Motor neuron (in vitro differentiated cells): ENCODE data around the gene EXT2. TPM values are rescaled to one million over a fixed set of nuclear protein-coding genes. Genes with fewer than 3 reads are reported as not detected.

ENCODE experiments used
- ATAC-seq, 8 experiments: fragments of 200-7000 bp; cut with Tn5 transposase; replicated peaks in 6 of 8; 2 replicates each; pipeline ENCODE4 v1.8.0; 2021; ENCODE audit warnings: mild to moderate bottlenecking in 8 of 8, moderate library complexity in 8 of 8
- H3K27ac ChIP-seq, 2 donors: fragments of 250-450 bp; sonication (Bioruptor Pico); 2 replicates each; pipeline ENCODE4 v1.9.0; 2021; ENCODE audit warnings: antibody characterized with exemption in 2 of 2, mild to moderate bottlenecking in 2 of 2, moderate library complexity in 1 of 2
- H3K4me1 ChIP-seq, 2 donors: fragments of 250-450 bp; sonication (Bioruptor Pico); replicated peaks in 1 of 2; 2 replicates each; pipeline ENCODE4 v1.6.1; 2021; ENCODE audit warnings: antibody characterized with exemption in 2 of 2, mild to moderate bottlenecking in 2 of 2, moderate library complexity in 1 of 2
- H3K4me3 ChIP-seq, 5 donors: fragments of 250-450 bp; sonication (Bioruptor Pico); 2 replicates each; pipeline ENCODE4 v1.9.0; 2021; ENCODE audit warnings: antibody characterized with exemption in 5 of 5, mild to moderate bottlenecking in 5 of 5, moderate library complexity in 4 of 5
- WGBS, 10 experiments: fragments of 450-650 bp; shearing (Covaris generic); methylation state at CpG; one replicate each; pipeline ENCODE4 v1.0.0; 2022; 5-methylcytosine and 5-hydroxymethylcytosine counted together
- in situ Hi-C, 9 experiments: fragments of 400-800 bp; cut with MboI; loops; one replicate each; pipeline ENCODE4 v1.15.0; 2021; ENCODE audit warnings: low sequenced_read_pairs in 9 of 9, low pct_unique_long_range_greater_than_20kb in 2 of 9; ENCODE audit not compliant: unreplicated experiment in 9 of 9
- total RNA-seq, 8 experiments: library from RNA; unstranded; fragments of 300-600 nt; gene quantifications; 2 replicates each; pipeline versions ENCODE4 v1.2.3 to v1.2.4, GENCODE V29; 2022

The EXT2 gene
- total RNA-seq, 8 experiments from 2014 or later, result 29.3 to 96.9 (median 48.8) TPM

GRCh38 chr11:44113572-44113971, 18.1 kb downstream of the EXT2 start:
- in situ Hi-C loops, result loop anchor here in 2 of 9 experiments (25.0 kb wide), 1 partner anchor 424 kb away; no protein-coding TSS in a partner anchor
- 69 to 100% (median 85%) methylated on average over 1 to 3 of the region's 3 CpGs; no CpG with 5 or more reads in 2 of the 10 experiments for WGBS, 10 experiments
- no peak for ATAC-seq
- Histone ChIP-seq H3K4me1 (no peaks in the 10 kb centered on the region), H3K27ac (no peak overlapping the region), H3K4me3 (no peak overlapping the region)

DNA sequence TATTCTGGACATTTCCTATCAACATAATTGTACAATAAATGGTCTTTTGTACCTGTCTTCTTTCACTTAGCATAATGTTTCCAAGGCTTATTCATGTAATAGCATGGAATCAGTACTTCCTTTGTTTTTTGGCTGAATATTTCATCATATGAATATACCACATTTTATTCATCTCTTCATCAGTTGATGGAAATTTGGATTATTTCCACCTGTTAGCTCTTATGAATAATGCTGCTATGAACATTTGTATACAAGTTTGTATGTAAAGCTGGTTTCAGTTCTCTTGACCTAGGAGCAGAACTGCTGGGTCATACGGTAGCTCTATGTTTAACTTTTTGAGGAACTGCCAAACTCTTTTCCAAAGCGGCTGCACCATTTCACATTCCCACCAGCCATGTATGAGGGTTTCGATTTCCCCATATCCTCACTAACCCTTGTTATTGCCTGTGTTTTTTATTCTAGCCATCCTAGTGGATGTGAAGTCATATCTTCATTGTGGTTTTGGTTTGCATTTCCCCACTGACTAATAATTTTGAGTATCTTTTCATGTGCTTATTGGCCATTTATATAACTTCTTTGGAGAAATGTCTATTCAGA, 20.9 kb downstream of the EXT2 start:
- Histone ChIP-seq H3K4me1 (no peaks in the 10 kb centered on the region), H3K27ac (no peak overlapping the region), H3K4me3 (no peak overlapping the region)
- peak in 1 of 8 experiments; percentile 65 for ATAC-seq
- in situ Hi-C loops, result loop anchor here in 2 of 9 experiments (25.0 kb wide), 1 partner anchor 421 kb away; no protein-coding TSS in a partner anchor
- WGBS, 10 experiments, result 54 to 100% (median 91%) methylated on average over 1 to 3 of the region's 3 CpGs; no CpG with 5 or more reads in 2 of the 10 experiments

DNA sequence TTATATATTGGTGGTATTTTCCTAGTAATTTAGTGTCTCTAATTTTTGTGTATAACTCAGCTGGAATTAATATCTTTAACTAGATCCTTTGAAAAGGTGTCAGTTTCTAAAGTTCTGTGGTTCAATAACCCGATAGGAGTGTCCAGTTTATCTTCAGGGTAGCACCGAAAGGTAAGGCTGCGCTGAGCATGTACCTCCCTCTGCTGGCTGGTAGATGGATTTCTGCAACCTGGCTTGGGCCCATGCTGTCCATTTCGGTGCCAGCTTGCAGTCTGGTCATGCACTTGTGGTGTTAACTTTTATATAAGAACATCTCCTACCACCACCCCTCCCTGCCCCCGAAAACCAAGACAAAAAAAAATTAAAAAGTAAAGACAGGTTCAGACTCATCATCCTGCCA, 24.7 kb downstream of the EXT2 start:
- WGBS, 10 experiments, result 64 to 94% (median 83%) methylated on average over 3 to 5 of the region's 5 CpGs; no CpG with 5 or more reads in 4 of the 10 experiments
- Histone ChIP-seq H3K4me3 (no peak overlapping the region), H3K27ac (no peak overlapping the region), H3K4me1 (no peaks in the 10 kb centered on the region)
- peak in 2 of 8 experiments; percentile 26 for ATAC-seq
- in situ Hi-C loops, result loop anchor here in 2 of 9 experiments (25.0 kb wide), 1 partner anchor 417 kb away; no protein-coding TSS in a partner anchor

GRCh38 chr11:44125598-44125997, 30.1 kb downstream of the EXT2 start:
- WGBS, 10 experiments, result 67 to 100% (median 93%) methylated on average over 1 to 4 of the region's 4 CpGs; no CpG with 5 or more reads in 1 of the 10 experiments
- Histone ChIP-seq H3K27ac (no peak overlapping the region), H3K4me3 (no peak overlapping the region), H3K4me1 (no peaks in the 10 kb centered on the region)
- no peak for ATAC-seq
- in situ Hi-C loops, result loop anchor here in 5 of 9 experiments (25.0 kb wide), 1 partner anchor 412 kb away; no protein-coding TSS in a partner anchor

DNA sequence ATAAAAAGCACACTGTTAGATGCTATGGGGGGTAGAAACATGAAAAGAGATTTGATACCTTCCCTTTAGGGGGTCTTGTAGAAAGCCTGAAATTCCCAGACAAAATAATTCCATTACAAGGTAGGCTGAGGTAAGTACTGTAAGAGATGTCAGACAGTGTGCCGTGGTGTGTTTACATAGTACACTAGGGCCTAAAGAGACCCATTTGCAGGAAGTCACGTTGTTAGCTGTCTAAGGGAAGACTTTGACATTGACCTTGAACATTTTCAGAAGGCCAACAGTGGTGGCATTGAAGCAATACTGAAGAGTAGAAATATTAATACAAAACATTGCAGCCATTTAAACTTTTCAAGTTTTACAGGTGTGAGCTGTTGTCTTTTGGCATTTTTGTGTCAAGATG, 30.8 kb downstream of the EXT2 start:
- no peak overlapping the region for H3K27ac ChIP-seq
- in situ Hi-C loops, result loop anchor here in 5 of 9 experiments (25.0 kb wide), 1 partner anchor 411 kb away; no protein-coding TSS in a partner anchor
- H3K4me3 ChIP-seq, result no peak overlapping the region
- ATAC-seq, result no peak
- 60 to 100% (median 86%) methylated on average over 1 to 2 of the region's 2 CpGs; no CpG with 5 or more reads in 3 of the 10 experiments for WGBS, 10 experiments
- H3K4me1 ChIP-seq, result no peaks in the 10 kb centered on the region

- WGBS, 10 experiments, result 80 to 100% (median 100%) methylated on average over 2 to 5 of the region's 8 CpGs; no CpG with 5 or more reads in 1 of the 10 experiments
- ATAC-seq, result no peak
- in situ Hi-C loops, result loop anchor here in 5 of 9 experiments (25.0 kb wide), 1 partner anchor 410 kb away; no protein-coding TSS in a partner anchor
- Histone ChIP-seq H3K4me1 (no peaks in the 10 kb centered on the region), H3K4me3 (no peak overlapping the region), H3K27ac (no peak overlapping the region)
These were observed 31.7 kb downstream of the EXT2 start for GRCh38 chr11:44127130-44127529.

GRCh38 chr11:44128729-44129128, 33.3 kb downstream of the EXT2 start:
- Histone ChIP-seq H3K4me3 (no peak overlapping the region), H3K27ac (no peak overlapping the region), H3K4me1 (no peaks in the 10 kb centered on the region)
- in situ Hi-C loops, result loop anchor here in 5 of 9 experiments (25.0 kb wide), 1 partner anchor 409 kb away; no protein-coding TSS in a partner anchor
- 87 to 100% (median 97%) methylated on average over 1 to 3 of the region's 3 CpGs; no CpG with 5 or more reads in 2 of the 10 experiments for WGBS, 10 experiments
- no peak for ATAC-seq

DNA sequence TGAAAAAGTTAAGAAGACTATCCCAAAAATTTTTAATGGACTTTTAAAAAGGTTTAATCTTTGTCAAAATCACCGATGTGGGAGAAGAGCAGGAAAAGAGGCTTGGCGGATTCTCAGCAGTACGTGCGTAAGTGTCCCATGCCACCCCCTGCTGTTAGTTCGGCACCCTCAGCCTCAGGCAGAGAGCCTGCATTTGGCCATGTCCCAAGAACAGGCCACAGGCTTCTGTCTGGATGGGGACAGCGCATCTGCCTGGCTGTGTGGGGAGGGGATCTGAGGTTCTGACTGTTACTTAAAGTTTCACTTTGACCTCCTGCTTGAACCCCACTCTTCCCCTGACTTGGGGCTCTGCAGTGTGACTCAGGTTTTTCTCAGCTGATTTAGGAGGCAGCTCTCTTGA, 35.3 kb downstream of the EXT2 start:
- H3K4me1 ChIP-seq, result no peaks in the 10 kb centered on the region
- in situ Hi-C loops, result loop anchor here in 5 of 9 experiments (10.0 to 25.0 kb wide), 3 partner anchors 154 to 407 kb away; no protein-coding TSS in a partner anchor
- 33 to 100% (median 86%) methylated on average over 1 to 6 of the region's 6 CpGs; no CpG with 5 or more reads in 2 of the 10 experiments for WGBS, 10 experiments
- no peak overlapping the region for H3K4me3 ChIP-seq
- H3K27ac ChIP-seq, result no peak overlapping the region
- no peak for ATAC-seq

GRCh38 chr11:44133335-44133946, 38.0 kb downstream of the EXT2 start:
- Histone ChIP-seq H3K4me1 (no peaks in the 10 kb centered on the region), H3K4me3 (no peak overlapping the region), H3K27ac (no peak overlapping the region)
- in situ Hi-C loops, result loop anchor here in 5 of 9 experiments (10.0 to 25.0 kb wide), 3 partner anchors 151 to 404 kb away; no protein-coding TSS in a partner anchor
- ATAC-seq, result peak in 4 of 8 experiments; percentile 41 to 62 (median 57)
- WGBS, 10 experiments, result 29 to 100% (median 60%) methylated on average over 1 of the region's 1 CpG; no CpG with 5 or more reads in 5 of the 10 experiments

DNA sequence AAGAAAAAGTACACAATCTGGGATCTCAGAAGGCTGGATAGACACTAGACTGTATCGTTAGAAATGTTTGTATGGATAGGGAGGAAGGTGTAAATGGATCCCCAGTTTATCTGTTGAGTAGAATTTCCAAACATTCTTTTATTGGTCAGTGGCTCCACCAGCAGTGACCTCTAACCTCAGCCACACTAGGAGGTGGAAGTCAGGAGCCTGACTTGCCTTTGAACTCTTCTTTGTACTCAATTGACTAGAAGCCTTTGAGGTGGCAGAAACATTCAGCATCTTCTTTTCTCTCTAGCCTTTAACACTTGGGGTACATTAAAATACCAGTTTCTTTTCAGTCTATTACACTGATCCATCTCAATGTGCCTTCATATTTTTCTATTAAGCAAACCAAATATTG, 39.1 kb downstream of the EXT2 start:
- WGBS, 10 experiments, result 29 to 100% (median 50%) methylated on average over 1 of the region's 1 CpG; no CpG with 5 or more reads in 3 of the 10 experiments
- no peak overlapping the region for H3K27ac ChIP-seq
- peaks cover 0 to 8% of the 10 kb centered on the region in 2 donors for H3K4me1 ChIP-seq
- H3K4me3 ChIP-seq, result no peak overlapping the region
- ATAC-seq, result no peak
- in situ Hi-C loops, result loop anchor here in 5 of 9 experiments (10.0 to 25.0 kb wide), 3 partner anchors 150 to 403 kb away; no protein-coding TSS in a partner anchor

DNA sequence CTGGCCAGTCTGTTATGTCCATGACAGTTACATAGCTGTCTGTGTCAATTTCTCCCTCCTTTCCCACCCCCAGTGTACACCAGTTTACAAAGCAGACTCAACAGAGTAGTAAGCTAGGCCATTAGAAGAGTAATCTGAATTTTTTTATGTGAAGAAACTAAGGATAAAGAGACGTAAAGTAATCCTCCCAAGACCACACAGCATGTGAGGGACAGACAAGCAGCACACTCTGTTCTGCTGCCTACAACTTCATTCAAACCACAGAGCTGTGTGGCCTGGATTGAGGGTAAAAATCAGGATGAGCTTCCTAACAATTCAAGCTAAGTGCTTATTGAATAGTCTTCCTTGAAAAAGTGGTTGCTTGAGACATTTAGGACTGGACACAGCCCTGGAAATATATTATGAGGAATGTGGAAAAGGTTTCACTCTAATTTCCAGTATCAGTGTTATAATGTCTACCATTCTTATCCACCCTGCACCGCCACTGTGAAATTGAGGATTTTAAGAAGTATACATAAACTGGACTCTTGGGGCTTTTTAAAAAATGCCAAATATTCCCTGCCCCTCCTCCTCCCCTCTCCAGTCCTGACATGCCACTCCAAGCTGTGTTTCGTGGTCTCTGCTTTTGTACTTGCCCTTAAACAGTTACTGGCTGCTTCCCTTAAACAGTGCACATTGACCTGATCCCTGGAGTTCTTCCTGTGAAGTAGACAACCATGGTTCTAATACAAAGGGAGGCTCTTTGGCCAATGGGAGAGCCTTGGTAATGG, 40.9 kb downstream of the EXT2 start:
- H3K4me1 ChIP-seq, result peaks cover 3 to 16% of the 10 kb centered on the region in 2 donors
- in situ Hi-C loops, result loop anchor here in 5 of 9 experiments (10.0 to 25.0 kb wide), 3 partner anchors 148 to 401 kb away; no protein-coding TSS in a partner anchor
- no peak overlapping the region for H3K4me3 ChIP-seq
- H3K27ac ChIP-seq, result no peak overlapping the region
- WGBS, 10 experiments, result 71 to 100% (median 96%) methylated on average over 1 to 3 of the region's 3 CpGs; no CpG with 5 or more reads in 1 of the 10 experiments
- peak in 1 of 8 experiments; percentile 43 for ATAC-seq

DNA sequence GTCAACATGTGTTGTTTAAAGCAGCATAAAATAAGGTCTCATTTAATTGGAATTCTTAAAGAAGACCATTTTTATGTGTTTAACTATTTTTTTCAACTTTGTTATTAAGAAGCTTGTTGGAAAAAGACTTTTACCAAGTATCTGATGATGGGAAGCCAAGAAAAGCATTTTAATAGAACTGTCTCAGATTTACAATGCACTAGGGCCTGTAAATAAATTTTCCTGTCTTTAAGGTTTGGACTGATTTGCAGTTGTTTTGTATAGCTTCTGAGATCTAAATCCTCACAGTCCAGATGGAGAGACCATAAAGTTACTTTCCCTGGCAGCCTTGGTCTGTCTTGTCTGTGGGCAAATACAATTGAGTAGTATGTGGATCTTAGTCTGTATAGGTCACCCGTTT, 41.6 kb downstream of the EXT2 start:
- in situ Hi-C loops, result loop anchor here in 5 of 9 experiments (10.0 to 25.0 kb wide), 3 partner anchors 148 to 400 kb away; no protein-coding TSS in a partner anchor
- WGBS, 10 experiments, result 40 to 100% (median 100%) methylated on average over 1 of the region's 1 CpG; no CpG with 5 or more reads in 2 of the 10 experiments
- H3K4me1 ChIP-seq, result peaks cover 3 to 16% of the 10 kb centered on the region in 2 donors
- no peak overlapping the region for H3K4me3 ChIP-seq
- ATAC-seq, result no peak
- H3K27ac ChIP-seq, result no peak overlapping the region
